Measurements from ENCODE around the gene OR4K5.

Gene OR4K5

DNA sequence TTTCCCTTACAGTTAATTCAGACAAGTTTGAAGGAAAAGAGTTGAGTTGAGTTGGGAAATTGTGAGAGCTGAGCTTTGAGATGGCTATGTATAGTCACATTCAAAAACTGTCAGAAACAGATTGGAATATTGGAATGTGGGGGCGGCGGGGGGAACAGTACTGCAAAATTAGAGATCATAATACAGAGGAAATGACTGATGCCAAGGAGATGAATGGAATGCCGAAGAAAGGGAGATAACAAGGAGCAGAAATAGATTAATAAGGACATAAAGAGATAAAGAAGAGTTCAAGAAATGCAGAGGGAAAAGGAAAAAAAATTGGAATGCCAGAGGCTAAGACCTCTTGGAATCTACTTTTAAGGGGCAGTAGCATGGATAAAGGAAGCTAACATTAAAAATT, 3.2 kb upstream of the OR4K5 start:
- no peaks in the 10 kb centered on the region for H3K4me1 ChIP-seq (ENCODE audit: low read depth, poor library complexity, severe bottlenecking)
- no peaks in the 10 kb centered on the region for H3K36me3 ChIP-seq (ENCODE audit: insufficient read depth)
- H3K27me3 ChIP-seq (ENCODE audit: insufficient read depth, low read depth): no peaks in the 10 kb centered on the region
- H2AFZ ChIP-seq (ENCODE audit: low read depth): no peak overlapping the region
- H3K9ac ChIP-seq: no peak overlapping the region
- H3K4me3 ChIP-seq (IDR thresholded peaks at IDR 0.05; ENCODE audit: insufficient read depth, low read depth, low read length): no peak overlapping the region
- no peak overlapping the region for H3K4me2 ChIP-seq
- TF ChIP-seq, protein P1, sequence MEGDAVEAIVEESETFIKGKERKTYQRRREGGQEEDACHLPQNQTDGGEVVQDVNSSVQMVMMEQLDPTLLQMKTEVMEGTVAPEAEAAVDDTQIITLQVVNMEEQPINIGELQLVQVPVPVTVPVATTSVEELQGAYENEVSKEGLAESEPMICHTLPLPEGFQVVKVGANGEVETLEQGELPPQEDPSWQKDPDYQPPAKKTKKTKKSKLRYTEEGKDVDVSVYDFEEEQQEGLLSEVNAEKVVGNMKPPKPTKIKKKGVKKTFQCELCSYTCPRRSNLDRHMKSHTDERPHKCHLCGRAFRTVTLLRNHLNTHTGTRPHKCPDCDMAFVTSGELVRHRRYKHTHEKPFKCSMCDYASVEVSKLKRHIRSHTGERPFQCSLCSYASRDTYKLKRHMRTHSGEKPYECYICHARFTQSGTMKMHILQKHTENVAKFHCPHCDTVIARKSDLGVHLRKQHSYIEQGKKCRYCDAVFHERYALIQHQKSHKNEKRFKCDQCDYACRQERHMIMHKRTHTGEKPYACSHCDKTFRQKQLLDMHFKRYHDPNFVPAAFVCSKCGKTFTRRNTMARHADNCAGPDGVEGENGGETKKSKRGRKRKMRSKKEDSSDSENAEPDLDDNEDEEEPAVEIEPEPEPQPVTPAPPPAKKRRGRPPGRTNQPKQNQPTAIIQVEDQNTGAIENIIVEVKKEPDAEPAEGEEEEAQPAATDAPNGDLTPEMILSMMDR (conservative IDR thresholded peaks at IDR 0.05; ENCODE audit: low read depth, low read length): no peak
- H4K20me1 ChIP-seq (ENCODE audit: insufficient read depth): no peaks in the 10 kb centered on the region
- H3K79me2 ChIP-seq (ENCODE audit: insufficient read depth, low read depth): no peaks in the 10 kb centered on the region
- no peak overlapping the region for H3K27ac ChIP-seq

DNA sequence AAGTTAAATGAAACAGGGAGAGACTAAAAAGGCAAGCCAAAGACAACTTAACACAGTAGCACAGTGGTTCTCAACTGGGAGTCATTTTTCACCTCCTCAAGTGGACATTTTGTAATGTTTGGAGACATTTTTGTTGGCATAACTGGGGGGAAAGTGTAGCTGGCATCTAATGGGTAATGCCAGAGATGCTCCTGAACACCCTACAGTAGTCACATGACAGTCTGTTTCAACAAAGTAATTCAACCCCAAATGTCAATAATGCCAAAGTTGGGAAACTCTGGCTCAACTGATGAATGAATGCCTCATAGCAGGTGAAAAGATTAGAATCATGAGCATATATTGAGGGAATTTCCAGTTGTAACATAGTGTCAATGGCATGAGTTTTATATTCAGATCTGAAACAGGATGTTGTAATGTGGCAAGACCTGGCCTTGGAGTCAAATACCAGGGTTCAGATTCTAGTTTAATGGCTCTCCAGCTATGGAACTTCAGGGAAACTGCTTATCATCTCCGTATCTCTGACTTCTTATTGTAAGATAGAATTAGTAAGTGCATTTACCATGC, 2.4 kb upstream of the OR4K5 start:
- TF ChIP-seq, protein P1 (conservative IDR thresholded peaks at IDR 0.05; ENCODE audit: low read depth, low read length): no peak
- Histone ChIP-seq H4K20me1 (ENCODE audit: insufficient read depth) (no peaks in the 10 kb centered on the region), H3K27me3 (ENCODE audit: insufficient read depth, low read depth) (no peaks in the 10 kb centered on the region), H3K9ac (no peak overlapping the region), H3K4me1 (ENCODE audit: low read depth, poor library complexity, severe bottlenecking) (no peaks in the 10 kb centered on the region), H3K36me3 (ENCODE audit: insufficient read depth) (no peaks in the 10 kb centered on the region), H3K4me2 (no peak overlapping the region), H3K4me3 (IDR thresholded peaks at IDR 0.05; ENCODE audit: insufficient read depth, low read depth, low read length) (no peak overlapping the region), H3K27ac (no peak overlapping the region), H2AFZ (ENCODE audit: low read depth) (no peak overlapping the region), H3K79me2 (ENCODE audit: insufficient read depth, low read depth) (no peaks in the 10 kb centered on the region)

DNA sequence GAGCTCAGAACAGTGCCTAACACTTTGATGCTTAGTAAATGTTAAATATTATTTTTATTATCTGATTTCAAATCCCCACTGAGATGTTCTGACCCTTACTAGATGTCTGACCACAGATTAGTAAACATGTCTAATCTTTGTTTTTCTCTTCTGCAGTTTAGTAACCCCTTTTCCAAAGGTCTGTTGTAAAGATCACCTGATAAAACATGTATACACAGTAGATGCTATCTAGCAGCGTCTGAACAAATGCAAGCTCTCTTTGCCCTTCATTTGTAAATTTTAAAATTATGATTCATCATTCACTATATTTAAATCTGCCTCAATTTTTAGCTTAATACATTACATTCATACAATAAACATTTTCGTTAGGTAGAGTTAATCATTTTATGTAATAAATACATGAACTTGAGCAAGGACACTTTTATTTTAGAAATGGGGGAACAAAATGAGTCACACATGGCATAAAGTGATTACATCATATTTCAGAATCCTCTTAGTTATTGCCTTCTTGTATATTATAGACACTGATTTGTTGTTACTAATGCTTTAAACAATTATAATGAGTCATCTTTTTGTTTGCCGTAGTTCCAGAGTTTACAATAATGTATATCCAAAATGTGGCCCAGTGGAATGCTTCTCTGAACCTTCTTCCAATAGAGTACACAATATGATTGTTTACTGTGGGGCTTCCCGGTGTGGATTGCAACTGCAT, 1.7 kb upstream of the OR4K5 start:
- Histone ChIP-seq H3K9ac (no peak overlapping the region), H3K4me2 (no peak overlapping the region), H3K4me1 (ENCODE audit: low read depth, poor library complexity, severe bottlenecking) (no peaks in the 10 kb centered on the region), H4K20me1 (ENCODE audit: insufficient read depth) (no peaks in the 10 kb centered on the region), H3K4me3 (IDR thresholded peaks at IDR 0.05; ENCODE audit: insufficient read depth, low read depth, low read length) (no peak overlapping the region), H2AFZ (ENCODE audit: low read depth) (no peak overlapping the region), H3K36me3 (ENCODE audit: insufficient read depth) (no peaks in the 10 kb centered on the region), H3K79me2 (ENCODE audit: insufficient read depth, low read depth) (no peaks in the 10 kb centered on the region), H3K27ac (no peak overlapping the region), H3K27me3 (ENCODE audit: insufficient read depth, low read depth) (no peaks in the 10 kb centered on the region)
- TF ChIP-seq, protein P1 (conservative IDR thresholded peaks at IDR 0.05; ENCODE audit: low read depth, low read length): no peak

DNA sequence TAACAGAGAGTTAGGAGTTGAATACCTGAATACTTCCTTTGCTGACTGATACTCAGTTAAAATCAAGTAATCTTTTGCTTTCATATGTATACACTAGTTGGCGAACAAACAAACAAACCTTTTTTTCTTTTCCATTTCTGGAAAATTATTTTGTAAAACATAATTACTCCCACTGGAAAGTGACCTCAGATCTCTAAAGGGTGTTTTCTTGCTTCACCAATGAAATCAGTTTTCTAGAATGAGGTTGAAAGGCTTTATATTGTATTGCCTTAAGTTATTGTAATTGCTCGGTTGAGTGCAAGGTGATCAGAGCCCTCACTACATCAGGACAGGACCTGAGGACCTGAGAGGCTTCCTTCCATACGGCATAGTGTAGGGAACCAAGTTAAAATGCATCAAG, 10.2 kb downstream of the OR4K5 start, which contains the start of gene OR4K1:
Gene OR4K1 (plus strand): TSS at position 301 of the 400 bp plus-strand sequence. CDS start 4,750 bp downstream, outside the sequence.
- H3K4me3 ChIP-seq (IDR thresholded peaks at IDR 0.05; ENCODE audit: insufficient read depth, low read depth, low read length): no peak within 1 kb of the TSS
- H3K4me1 ChIP-seq (ENCODE audit: low read depth, poor library complexity, severe bottlenecking): no peaks in the 10 kb centered on the region
- TF ChIP-seq, protein P1 (conservative IDR thresholded peaks at IDR 0.05; ENCODE audit: low read depth, low read length): no peak
- no peaks in the 10 kb centered on the region for H4K20me1 ChIP-seq (ENCODE audit: insufficient read depth)
- H3K27ac ChIP-seq: no peak within 1 kb of the TSS
- no peaks in the 10 kb centered on the region for H3K36me3 ChIP-seq (ENCODE audit: insufficient read depth)
- H3K9ac ChIP-seq: no peak within 1 kb of the TSS
- no peak within 1 kb of the TSS for H3K4me2 ChIP-seq
- H3K79me2 ChIP-seq (ENCODE audit: insufficient read depth, low read depth): no peaks in the 10 kb centered on the region
- H3K27me3 ChIP-seq (ENCODE audit: insufficient read depth, low read depth): no peaks in the 10 kb centered on the region
- H2AFZ ChIP-seq (ENCODE audit: low read depth): no peak within 1 kb of the TSS
